Stimulated activated CD4-positive, alpha-beta T cell treated with anti-CD3 and anti-CD28 coated beads, Interleukin-4, amount 100 ng/mL, for 24 hours (primary cell): ENCODE data around the gene MPHOSPH6.
"Not testable (repeated sequence)": the region's sequence is repeated elsewhere in the genome, so short reads cannot be mapped to it uniquely, and the experiment has no call there.

Source experiments
- DNase-seq: peaks from one replicate; pipeline ENCODE4 v3.0.0-alpha.2; 2020

Gene MPHOSPH6, protein sequence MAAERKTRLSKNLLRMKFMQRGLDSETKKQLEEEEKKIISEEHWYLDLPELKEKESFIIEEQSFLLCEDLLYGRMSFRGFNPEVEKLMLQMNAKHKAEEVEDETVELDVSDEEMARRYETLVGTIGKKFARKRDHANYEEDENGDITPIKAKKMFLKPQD

DNA sequence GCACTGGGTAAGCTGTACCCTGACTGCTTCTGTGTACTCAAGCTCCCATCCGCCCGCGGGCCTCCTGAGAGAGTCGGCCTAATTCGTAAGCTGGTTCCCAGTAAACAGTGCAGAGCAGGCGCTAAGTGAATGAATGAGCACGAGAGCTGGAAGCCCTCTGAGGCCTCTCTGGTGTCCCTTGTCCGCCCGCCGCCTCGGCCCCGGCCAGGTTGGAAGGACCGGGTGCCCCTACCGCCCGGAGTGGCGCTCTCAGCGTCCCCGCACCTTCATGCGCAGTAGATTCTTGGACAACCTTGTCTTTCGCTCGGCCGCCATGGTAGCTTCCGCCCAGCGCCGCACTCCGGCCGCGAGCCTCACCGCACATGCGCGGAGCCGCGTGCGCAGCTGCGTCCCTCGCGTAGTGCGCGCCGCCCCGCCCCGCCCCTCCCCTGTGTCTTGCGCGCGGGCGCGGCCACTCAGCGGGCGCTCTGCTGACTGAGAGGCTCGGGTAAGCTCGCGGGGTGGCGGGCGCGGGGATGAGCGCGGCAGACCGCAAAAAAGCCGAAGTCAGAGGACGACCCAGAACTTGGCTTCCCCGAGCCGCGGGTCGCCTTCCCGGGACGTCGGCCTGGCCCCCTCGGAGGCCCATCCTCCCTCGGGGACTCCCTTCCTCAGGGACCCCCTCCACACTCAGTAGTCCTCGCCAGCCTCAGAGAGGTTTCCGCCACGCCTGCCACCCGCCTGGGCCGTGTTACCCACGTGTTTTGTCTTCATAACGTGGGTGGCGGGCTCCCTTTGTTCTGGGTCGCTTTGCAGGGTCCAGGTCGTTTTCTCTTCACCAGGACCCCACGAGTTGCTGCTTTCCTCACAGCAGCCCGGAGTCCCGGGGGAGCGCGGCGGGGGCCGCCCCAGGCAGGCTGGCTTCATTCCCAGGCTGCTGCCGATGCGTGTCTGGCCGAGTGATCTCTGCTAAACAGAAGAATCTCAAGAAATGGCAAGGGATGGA is at the start of gene MPHOSPH6:
Gene MPHOSPH6 (minus strand): TSS at position 364 of the 985 bp plus-strand sequence. CDS start 49 bp downstream, at position 315.
- peak; percentile 90 for DNase-seq

DNA sequence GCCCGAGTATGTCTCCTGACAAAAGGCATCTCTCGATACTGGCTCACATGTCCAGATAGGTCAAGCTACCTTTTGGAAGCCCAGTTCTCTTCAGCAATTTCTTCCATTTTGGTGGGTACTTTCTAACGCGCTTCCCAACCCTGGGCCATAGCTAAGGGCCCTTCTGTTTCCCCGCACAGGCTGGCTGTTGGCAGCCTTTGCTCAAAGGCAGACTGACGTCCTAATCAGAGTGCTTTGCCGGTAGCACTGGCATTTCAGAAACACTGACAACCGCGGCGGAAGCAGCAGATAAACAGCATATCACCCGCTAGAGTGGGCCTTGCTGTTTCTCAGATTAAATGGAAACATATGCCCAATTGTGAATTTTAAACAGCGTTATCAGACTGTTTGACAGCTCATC is 49.3 kb upstream of the MPHOSPH6 start:
- DNase-seq, result no peak

DNA sequence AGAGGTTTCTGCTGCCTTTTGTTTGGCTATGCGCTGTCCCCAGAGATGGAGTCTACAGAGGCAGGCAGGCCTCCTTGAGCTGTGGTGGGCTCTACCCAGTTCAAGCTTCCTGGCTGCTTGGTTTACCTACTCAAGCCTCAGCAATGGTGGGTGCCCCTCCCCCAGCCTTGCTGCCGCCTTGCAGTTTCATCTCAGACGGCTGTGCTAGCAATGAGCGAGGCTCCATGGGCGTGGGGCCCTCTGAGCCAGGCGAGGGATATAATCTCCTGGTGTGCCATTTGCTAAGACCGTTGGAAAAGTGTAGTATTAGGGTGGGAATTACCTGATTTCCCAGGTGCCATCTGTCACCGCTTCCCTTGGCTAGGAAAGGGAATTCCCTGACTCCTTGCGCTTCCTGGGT is 39.3 kb upstream of the MPHOSPH6 start:
- DNase-seq, result not testable (repeated sequence)

DNA sequence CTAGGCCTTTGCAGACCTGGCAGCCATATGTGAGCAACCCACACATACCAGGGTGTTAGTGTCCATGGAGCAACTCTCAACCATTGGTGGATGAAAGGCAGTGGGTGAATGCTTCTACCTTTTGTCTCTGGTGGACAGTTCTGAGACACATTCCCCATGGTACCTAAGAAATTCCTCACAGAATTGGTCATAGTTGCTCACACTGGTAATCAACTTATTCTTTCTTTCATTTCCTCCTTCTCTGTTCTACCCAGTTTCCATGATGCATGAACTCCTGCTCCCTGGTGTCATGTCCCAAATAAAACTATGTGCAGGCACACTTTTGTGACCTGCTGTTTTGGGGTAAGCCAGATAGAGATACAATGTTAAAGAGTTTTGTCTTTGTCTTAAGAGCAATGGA is 33.2 kb upstream of the MPHOSPH6 start:
- DNase-seq, result no peak

DNA sequence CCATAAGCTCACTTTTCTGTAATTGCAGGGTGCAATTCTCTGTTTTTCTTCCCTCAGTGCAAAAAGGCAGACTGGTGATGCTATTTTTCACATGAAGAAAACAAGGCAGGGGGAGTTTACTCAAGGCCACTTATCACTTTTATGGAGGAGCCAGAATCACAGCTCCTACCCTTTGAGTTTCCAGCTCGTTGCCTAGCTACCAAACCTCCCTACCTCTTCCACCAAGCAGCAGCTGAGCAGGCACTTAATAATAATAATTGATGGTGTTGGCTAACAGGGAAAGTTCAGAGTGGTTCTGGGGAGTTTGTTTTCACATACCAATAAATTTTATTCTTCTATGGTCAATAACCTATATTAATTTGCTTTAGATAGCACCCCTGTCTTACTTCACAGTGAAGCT is 31.9 kb upstream of the MPHOSPH6 start:
- DNase-seq, result no peak

DNA sequence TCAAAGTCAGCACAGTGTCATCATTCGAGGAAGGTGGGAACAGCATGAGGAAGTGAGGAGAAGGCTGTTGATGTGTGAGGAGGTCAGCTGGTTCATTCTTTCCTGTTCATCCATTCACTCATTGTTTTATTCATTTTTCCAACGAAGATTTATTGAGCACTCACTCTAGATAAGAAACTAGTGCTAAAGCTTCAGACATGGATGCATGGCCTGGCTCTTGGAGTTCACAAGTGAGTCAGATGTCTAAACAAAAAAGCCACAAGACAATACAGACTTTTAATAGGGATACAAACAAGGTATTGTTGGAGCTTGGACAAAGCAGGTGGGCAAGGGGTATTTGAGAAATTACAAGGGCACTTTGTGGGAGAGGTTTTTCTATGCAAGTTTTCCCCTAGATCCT is 31.3 kb upstream of the MPHOSPH6 start:
- no peak for DNase-seq

DNA sequence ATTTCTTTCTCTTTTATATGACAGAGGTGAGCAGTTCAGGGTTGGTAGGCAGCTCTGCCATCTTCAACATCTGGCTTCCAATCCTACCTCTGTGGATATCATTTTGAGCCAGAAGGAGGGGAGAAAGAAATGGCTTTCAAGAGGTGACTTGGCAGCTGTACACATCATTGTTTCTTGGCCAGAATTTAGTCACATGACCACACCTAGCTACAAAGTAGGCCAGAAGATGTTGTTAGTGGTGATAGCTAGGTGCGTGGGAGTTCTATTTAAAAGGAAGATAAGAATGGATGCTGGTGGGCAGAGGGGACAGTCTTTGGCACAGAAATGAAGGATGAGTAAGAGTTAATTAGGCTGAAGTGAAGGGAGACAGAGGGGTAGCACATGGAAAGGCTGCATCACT is 29.2 kb upstream of the MPHOSPH6 start:
- DNase-seq, result no peak

DNA sequence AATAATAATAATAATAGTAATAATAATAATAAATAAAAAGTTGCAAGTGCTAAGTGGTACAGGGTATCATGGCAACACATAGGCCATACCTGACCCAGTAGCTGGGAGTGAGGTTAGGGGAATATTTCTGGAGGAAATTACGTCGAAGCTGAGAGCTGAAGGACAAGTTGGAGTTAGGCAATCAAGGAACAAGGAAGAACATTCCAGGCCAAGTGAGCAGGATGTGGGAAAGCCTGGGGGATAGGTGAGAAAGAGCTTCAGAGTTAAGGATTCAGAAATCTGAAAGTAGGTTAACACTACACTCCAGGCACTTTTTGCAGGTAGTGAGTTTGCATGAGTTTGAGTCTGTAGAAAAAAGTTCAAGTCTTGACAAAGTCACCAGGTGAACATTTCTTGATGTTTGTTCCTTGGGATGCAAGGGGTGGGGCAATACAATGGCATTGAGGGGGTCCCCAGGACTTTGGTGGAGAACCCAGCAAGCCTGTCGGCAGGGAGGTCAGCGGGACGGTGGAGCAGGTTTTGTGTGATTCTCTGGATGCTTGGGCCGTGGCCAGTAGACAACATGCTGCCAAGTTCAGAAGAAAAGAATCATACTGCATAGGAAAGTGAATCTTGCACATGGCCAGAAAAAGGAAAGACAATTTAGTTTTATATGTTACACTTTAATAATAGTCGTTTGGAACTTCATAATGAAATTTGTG is 27.7 kb upstream of the MPHOSPH6 start:
- no peak for DNase-seq

DNA sequence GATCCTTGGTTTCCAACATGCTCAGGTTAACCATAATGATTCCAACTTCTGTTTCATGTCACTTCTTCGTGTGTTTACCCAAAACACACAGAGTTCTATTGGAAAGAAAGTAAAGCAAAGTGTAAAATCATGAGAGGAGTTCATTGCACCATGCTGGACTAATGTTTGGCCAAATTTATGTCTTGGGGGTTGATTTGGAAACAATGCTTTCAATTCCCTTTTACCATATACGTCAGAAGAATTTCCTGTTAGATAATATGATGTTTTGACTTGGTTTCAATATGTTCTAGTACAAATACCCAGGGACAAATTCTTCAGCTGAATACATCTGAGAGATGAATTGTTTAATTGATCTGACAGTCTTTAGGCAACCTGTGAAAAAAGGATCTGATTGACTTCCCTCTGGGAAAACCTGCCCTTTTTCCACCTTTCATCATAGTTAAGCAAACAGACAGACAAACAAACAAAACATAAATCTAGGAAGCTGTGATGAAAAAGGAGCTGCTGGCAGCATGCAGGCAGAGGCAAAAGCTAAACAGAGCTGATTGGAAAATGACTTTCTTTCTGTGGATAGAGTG is 26.0 kb upstream of the MPHOSPH6 start:
- DNase-seq, result no peak

DNA sequence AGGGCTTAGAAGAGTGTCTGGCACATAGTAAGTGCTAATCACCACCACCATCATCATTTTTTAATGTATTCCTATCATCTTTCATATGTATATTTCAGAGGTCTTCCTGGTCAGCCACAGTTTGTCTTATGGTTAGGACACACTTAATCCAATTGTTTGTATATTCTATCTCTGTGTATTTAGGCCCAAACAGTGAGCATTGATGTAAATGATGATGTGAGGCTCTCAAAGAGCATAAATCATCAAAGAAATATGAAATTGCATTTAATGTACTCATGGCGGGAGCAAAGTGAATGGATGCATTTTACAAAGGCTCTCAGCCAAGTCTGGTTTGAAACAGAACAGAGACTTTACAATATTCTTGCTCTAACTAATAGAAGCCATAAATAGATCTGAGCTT is 24.1 kb upstream of the MPHOSPH6 start:
- no peak for DNase-seq

DNA sequence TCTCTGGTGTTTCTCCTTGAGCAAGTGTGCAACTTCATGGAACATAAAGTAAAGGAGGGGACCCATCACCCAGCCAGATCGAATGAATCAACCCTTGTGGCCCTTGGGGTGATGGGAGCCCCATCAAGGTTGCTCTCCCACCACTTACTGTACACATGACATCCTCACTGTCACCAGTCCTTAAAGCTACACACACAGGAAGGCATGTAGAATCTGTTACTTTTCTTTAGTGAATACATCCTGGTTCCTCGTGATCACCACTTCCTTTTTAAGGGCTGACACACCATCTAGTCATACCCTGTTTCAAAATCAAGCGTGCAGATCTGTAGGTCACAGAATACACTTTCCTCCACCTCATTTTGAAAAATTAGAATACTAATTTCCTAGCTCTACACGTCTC is 22.6 kb upstream of the MPHOSPH6 start:
- peak; percentile 21 for DNase-seq

DNA sequence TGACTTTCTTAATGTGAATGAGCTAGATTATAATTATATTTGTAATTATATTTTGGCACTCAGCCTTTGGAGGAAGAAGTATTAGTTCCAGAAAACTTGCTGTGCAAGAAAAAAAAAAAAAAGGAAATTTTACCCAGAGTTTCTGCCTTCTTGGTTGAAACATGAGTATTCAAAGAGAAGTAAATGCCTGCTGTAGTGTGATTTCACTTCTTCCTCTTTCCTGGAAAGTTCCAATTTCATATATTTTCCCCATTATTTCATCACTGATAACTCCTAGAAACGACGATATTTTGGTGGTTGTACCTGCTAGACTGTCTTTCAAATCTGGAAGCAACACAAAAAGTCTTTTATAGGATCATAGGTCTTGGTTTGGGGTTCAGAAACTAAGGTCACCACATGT is 20.4 kb upstream of the MPHOSPH6 start:
- DNase-seq, result no peak

DNA sequence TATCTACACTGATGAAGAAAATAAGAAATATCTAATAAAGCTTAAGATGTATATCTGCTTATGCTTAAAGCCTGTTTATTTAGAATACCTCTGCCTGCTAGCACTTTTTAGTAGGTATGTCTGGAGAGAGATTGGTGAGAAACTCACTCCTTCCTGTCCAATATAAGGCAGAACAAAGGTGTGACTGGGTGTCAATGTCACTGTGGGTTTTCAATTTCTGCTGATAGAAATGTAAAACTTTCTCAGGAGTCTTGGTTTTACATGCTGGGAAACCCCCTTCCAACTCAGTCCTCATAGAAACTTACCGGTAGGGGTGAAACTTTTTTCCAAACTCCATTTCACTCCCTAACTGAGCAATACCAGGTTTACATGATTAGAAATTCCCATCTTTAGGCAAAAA is 17.8 kb upstream of the MPHOSPH6 start:
- peak; percentile 7 for DNase-seq

DNA sequence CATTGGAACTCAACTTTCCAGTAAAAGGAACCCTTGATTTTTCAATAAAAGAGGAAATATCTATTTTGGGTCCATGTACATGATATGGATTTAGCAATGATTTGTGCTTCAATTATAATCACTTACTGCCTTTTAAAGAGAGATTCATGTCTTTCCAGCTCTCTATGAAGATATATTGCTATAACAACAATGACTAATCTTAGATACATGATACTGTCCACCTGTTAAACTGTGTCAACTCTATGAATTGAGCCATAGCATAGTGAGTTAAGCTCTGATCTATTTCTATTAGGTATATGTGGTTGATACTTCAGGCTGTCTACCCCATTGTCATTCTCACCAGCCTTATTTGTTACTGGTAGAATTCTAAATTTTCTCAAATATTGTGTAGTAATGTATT is 15.0 kb upstream of the MPHOSPH6 start:
- DNase-seq, result no peak

DNA sequence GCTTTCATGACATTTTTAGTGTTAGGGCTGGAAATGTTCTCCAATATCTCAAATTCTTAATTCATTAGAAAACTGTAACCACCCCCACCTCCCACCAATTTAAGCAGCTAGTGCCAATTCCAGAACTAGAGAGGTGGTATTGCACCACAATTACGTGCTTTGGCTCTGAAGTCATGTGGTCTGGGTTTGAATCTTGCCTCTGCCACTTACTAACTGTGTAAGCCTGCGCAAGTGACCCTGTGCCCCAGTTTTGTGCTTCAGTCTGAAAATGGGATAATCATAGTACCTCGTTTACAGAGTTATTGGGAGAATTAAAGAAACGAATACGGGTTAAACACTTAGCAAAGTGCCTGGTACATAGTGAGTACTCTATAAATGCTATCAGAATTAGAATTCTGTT is 14.2 kb upstream of the MPHOSPH6 start:
- no peak for DNase-seq

DNA sequence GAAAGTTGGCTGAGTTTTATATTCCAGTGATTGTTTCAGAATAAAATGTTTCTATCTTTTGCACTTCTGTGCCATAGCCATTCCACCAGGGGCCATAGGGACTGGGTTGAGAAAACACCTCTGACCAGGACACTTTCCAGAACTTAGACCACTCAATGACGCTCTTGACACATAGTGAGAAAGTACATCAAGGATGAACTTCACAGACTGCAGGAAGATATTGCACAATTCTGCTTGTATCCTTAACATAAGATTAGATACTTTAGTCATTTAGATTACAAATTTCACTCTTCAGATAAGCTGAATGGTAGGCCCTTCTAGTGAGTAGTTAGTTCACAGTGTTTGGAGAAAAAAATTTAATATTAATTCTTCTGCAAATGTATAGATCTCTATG is 13.0 kb upstream of the MPHOSPH6 start:
- no peak for DNase-seq

DNA sequence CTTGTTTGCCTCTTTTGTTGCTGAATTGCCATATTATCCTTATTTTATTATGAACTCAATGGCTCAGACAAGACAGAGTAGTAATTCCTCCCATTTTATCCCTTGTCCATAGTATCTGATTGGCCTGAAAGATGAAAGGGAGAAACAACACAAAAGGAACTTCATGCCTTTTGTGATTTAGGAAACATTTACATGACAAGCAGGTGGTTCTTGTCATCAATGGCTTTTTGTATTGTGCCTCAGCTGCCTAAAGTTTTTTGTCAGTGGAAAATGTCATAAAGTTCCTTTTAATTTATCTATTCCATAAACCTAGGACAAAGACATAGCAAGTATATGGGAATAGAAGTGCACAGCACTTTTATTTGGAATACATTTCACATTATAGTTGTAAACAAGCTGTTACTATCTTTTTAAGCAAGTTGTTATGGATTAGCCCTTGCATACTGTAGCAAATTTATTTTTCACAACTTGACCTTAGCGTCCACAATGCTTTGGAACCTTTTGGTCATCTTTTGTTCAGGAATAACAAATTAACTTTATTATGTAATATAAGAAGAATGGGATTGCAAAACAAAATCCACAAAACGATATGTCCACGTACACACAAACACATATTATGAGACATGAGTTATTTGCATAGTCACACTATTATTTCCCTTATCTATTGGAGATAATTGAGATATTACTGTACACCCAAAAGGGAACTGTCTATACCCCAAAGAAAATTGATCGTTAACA is 12.4 kb upstream of the MPHOSPH6 start:
- no peak for DNase-seq

DNA sequence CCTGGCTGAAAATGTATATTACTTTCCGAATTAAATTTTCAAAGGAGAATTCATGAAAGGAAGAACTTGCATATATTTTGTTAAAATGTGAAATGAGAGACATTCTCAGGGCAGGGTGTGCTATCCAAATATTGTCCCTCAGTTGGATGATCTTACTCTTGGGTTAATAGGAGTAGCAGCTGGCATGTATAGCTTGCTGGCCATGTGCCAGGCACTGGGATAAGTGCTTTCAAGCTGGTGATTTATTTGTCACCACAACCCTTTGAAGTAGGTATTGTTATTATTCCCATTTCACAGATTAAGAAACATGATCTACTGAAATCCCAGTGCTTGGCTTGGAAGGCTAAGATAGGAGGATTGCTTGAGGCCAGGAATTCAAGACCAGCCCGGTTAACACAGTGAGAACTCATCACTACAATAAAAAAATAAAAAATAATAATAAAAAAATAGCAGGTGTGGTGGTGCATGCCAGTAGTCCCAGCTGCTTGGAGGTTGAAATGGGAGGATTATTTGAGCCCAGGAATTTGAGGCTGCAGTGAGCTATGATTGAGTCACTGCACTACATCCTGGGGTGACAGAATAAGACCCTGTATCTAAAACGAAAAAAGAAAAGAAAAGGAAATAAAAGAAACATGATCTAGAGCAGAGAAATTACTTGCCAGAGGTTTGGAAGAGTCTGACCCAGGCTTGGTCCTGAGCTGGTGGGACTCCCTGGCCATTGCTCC is 11.6 kb upstream of the MPHOSPH6 start:
- no peak for DNase-seq

DNA sequence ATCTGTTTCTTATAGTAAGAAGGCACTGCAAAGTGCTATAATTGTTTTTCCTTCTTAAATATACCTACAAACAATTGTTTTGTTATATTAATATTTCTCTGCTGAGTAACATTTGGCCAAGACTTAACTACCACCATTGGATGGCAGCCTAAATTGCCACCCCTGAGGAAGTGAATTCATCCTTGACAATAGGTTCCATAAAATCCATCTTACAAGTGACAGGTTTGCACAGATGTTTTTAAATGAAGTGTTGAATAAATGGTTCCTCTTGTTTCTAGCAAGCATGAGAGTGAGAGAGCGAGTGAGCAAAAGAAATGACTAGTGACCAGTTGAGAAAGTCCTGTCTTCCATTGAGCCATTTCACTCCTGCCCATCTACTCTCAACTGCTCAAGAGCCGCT is 8.3 kb upstream of the MPHOSPH6 start:
- no peak for DNase-seq

DNA sequence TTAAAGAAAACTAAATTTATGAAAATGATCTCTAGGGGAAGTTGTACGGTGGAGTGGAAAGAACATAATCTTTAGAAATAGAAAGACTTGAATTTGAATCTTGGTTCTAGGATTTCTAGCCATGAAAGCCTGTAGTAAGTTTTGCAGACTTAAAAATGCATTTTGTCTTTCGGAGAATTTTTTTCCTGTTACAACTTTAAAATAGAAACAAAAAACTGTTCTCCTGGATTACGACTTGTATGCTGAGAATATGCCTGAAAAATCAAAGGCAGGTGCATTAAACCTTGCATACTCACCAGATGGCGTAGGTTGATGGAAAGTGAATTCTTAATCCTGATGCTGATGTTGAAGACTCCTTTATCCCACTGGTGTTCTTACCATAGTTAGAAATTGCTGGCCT is 7.5 kb upstream of the MPHOSPH6 start:
- DNase-seq, result no peak

DNA sequence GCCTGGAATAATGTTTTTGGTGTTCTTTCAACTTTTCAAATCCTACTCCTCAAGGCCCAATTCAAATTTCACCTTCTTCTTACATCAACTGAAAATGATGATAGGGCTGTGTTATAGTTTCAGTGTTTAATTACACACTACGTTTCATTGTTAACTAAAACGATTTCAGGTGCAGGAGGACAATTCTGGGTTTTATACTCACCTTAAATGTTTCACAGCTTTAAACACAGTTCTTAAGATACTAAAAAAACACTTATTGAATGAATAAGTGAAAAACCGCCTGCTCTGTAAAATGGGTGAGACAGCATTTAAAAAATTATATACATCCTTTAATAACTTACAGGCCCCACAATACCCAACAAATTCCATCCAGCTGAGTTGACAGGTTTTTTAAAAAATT is 6.2 kb upstream of the MPHOSPH6 start:
- no peak for DNase-seq

DNA sequence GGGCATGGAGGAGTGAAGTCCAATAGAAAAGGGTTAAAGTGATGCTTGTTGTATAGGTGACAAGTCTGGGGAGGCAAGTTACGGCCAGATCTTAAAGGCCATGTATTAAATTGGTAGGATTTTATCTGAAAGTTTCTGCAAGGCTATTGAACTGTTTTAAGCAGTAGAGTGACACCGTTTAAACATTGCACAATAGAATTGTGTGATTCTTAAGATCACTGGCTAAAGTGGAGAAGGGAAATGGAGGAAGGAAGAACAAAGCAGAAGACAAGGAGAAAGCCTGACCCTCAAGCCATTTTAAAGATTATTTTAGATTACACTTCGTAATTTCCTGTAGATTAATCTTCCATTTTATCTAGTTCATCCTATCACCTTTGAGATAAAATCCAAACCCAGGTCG is 5.6 kb upstream of the MPHOSPH6 start:
- no peak for DNase-seq
